Right lobe of liver (tissue), 4 donors: ENCODE results near the gene APBA2.
"Not testable (repeated sequence)": the region's sequence is repeated elsewhere in the genome, so short reads cannot be mapped to it uniquely, and the experiment has no call there.

Source experiments
- CTCF ChIP-seq, 4 donors: fragments of 200-600 bp in 3 of 4; fragments of 450-650 bp in 1 of 4; IDR thresholded peaks; one replicate each; pipeline versions ENCODE4 v1.5.1 to v1.8.0; 2016 to 2022; ENCODE audit warnings: antibody characterized with exemption in 4 of 4, mild to moderate bottlenecking in 2 of 4
- POLR2A ChIP-seq: fragments of 450-650 bp; IDR thresholded peaks from one replicate; pipeline ENCODE4 v1.6.1; 2017; ENCODE audit warnings: antibody characterized with exemption, mild to moderate bottlenecking
- donor health status: DM: no; HTN: no; CAD: no.
- donor health status: DM: no; HTN: no; CAD: no.
- donor health status: DM: no; HTN: yes; CAD: no.

GRCh38 chr15:28889871-28890270, 4.1 kb downstream of the APBA2 start:
- not testable (repeated sequence) for TF ChIP-seq CTCF (IDR thresholded peaks at IDR 0.05); POLR2A
